COLO668 (cell line): ENCODE data around the gene DNMT3A.
"Not testable (repeated sequence)": the region's sequence is repeated elsewhere in the genome, so short reads cannot be mapped to it uniquely, and the experiment has no call there.

Source experiments
- DNase-seq: peaks from one replicate; lab custom pipeline; 2025; ENCODE audit not compliant: unreplicated experiment; lab: John Stamatoyannopoulos, UW

Gene DNMT3A

DNA sequence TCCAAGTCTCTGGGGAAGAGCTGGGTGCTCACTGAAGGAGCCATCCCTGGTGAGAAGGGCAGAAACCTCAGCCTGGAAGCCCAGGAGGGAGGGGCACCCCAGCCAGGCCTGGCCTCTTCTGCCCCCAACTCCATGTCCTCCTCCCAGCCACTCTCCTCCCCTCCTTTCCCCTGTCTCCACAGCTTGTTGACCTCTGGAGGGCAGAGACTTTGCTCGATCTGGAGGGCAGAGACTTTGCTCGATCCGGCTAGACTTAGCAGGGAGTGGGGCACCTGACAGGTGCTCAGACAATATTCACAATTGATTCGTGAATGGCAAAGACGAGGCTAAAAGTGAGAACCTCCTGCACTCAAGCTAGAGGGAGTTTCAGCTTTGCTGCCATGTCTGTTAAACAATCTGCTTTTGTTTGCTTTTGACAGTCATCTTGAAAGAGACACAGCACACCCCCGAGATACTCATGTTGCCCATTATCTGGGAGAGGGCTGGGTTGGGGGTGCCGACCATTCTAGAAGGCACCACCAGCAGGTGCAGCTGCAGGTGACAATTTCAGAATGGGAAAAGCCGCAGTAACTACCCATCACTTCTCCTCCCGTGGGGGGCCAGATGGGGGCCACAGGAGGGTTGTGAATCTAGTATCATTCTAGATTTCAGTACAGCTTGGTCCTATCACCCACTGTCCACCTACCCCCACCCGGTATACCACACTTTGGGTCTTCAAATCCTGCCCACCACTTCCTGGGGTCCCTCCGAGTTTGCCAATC lies 54.8 kb downstream of the DNMT3A start:
- DNase-seq, result peak; percentile 36

DNA sequence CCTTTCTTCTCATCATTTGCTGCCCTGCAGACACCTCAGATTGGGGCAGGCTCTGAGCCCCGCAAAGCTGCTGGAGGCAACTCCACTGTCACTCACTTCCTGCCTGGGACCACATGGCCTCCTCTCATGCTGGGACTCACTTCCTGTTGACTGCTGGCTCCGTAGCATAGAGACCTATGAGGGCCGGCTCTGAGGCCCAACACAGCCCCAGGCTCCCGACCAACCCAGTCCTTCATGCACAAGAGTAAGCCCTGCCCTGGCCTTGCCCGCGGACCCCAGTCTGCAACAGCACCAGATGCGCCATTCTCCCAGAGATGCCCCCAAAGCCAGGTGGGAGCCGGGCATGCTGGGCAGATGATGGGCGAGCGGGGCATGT lies 55.7 kb downstream of the DNMT3A start:
- peak; percentile 8 for DNase-seq

DNA sequence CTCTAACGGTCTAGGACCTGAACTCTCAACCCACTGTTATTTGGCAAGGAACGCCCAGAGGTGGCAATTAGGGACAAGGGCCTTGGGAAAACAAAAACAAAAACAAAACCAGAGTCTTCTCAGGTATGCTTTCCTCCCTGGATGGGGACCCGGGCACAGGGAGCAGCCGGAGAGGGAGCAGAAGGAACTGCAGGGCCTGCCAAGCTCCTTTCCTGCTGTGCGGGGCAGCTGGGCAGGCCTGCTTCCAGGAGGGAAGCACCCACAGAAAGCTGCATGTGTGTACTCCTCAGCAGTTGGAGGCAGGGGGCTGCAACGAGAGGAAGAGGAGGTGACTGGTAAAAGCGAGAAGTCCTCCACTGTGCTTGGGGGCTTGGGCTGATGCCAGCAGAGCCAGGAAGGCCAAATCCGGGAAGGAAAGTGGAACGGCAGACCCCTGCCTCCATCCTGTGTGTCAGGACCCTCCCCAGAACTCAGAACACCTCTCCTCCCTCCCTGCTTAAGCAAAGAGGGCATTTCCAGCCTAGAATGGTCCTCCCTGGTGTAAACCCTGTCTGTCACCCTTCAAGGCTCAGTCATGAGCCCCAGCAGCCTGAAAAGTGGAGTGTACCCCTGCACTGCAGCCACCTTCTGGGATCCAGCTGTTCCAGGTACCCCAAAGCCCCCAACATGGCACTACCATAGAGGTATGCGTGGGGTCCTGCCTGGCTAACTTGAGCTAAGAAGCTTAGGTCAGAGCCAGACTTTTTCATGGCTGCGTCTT lies 56.3 kb downstream of the DNMT3A start:
- DNase-seq, result no peak

DNA sequence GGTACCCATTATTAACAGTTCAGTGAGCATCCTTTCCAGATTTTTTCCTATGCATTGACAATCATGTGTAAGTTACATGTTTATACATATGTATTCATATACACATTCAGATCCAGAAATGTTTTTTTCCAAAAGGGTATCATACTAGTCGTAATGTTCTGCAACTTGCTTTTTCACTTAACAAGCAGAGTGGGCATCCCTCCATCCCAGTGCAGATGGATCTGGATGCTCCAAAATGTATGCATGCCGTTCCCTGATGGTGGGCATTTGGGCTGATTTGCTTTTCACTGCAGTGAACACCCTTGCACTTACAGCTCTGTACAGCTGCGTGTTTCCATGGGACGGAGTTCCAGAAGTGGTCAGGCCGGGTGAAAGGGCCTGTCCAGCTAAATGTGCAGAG lies 57.0 kb downstream of the DNMT3A start:
- DNase-seq, result no peak

DNA sequence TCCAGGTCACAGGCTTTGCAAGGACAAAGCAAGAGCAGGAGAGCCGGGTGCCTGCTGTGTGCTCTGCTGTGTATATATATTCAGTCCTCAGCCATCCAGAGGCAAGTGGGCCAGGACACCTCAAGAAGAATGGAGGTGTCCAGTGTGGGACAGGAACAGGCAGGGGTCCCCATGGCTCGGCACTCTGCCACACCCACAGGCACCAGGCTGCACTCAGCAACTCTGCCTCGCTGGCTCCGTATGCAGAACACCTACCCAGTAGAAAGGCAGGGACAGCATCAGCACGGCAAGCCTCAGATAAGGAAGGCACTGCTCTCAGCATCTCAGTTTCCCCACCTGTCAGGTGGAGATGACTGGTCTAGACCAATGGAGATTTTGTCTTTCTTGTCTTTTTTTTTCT lies 57.8 kb downstream of the DNMT3A start:
- no peak for DNase-seq

DNA sequence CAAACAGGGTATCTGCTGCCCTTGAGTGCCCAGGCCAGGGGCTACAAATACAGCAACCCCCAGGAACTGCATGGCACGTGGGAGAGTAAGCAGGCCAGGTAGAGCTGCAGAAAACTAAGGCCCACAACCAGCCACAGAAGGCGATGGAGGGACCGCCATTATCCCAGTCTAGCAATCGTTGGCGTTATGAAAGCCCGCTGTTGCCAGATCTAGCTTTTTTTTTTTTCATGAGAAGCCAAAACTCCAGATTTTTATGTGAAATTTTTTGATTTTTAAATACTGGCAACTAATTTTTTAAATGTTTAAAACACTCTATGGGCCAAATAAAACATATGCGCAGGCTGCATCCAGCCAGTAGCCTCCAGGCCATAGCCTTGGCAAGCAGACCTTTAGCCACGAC lies 59.8 kb downstream of the DNMT3A start:
- no peak for DNase-seq

DNA sequence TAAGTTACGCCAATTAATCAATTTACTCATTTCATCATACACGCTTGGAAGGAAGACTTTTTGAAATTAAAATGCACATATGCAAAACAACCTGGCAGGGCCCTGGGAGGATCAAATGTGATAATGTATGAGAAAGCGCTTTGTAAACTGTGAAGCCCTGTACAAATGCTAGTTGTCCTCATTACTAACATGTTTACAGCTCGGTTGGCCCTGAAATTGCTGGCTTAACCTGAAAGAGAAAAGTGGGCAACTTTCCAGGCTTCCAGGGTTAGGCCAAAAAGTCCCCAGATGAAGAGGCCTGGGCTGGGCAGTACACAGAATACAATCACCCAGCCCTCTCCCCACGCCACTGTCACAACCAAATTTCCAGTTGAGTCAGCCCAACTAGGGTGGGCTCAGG lies 60.2 kb downstream of the DNMT3A start:
- no peak for DNase-seq

DNA sequence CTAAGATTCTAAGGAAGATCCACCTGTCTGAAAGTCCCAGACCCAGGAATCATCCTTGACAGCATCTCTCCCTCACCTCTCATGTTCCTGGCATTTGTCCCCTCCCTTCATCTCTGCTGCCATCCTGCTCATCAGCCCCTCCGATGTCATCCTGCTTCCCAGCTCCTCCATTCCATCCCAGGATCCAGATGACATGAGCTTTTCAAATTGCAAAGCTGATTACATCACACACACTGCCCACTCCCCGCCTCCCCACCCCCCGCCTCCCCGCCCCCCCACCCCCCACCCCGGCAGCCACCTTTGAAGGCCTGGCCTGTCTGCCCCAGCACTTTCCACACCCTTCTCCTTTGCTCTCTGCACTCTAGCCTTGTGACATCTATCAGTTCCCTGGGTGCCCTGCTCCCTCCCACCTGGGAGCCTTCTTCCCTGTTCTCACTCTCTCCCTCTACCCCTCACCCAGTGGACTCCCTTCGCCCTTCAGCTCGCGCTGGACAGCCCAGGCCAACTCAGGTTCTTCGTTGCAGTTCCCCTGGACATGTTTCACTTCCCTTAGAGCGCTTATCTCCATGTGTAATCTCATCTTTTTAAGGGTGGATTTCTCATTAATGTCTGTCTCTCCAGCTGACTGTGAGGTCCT lies 61.6 kb downstream of the DNMT3A start:
- no peak for DNase-seq

DNA sequence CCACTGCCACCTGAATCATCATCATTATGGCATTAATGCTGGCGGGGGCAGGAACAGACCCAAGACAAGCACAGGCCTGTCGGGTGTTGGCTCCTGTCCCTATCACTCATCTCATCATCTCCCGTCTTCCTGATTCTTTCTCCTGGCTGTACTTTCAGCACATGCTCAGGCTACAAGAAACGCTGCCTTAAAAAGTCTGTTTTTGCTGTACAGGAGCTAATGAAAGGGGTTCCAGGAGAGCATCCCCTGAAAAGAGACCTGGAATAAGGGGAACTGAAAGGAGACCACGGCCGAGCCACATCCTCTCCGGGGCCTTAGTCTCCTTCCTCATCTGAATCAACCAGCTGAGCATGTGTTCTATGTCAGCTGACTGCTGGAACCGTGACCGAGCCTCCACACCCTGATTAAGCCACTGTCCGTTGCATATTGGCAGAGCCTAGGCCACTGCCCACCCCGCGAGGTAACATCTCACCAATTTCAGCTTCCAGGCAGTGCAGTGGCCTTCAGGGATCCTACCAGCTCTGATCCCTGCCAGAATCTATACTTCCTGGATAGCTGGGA lies 62.6 kb downstream of the DNMT3A start:
- DNase-seq, result no peak

DNA sequence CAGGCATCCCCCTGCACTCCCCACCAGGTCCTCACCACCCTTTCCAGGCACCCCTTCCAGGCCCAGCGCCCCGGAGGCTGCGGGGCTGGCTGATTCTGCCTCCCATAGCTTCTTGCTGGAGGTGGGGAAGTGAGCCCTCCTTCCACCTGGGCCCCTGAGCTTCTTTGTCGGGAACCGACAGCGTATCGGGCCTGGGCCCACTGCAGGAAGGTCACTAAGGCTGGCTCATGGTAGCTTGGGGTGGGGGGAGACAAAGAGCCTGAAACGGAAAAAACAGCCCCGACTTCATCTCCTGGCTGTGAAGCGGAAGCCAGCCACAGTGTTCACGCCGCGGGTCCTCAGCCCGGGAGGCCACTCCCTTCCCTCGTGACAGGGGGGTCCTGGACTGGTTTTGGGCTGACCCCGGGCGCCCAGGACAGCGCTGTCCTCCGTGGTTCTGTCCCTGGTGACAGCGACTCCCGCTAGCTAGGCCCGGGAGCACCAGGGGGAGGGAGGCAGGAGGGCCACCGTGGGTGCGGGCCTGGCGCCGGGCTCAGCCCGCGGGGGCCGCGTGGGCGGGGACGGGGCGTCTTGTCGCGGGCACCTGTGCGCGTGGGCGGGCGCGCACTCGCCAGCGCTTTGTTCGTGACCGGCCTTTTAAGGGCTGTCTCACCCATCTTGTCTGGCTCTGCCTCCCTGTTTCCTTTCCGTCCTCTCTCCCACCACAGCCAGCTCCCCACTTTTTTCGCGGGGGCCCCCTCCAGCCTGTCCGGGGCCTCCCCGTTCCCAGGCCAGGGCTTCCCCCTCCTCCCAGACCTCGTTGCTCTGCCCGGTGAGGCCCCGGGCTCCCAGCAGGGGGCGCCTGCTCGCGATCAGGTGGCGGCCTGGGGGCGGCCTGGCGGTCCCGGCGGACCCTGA lies 64.9 kb downstream of the DNMT3A start:
- no peak for DNase-seq

DNA sequence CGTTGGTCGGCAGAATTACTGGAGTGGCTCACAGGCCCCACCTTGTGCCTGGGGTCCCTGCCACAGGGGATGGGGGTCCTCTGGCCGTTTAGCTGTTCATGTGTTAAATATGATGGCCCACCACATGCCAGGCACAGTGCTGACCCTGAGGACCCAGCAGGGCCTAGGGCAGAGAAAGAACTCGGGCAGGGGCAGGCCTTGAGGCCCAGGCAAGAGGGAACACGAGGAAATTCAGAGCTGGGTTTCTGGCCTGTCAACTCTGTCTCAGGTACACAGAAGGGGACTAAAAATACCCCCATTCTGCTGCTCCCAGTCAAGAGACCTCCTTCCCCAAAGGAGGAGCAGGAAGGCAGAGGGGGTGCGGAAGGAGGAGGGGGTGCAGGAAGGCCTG lies 66.2 kb downstream of the DNMT3A start:
- DNase-seq, result no peak

DNA sequence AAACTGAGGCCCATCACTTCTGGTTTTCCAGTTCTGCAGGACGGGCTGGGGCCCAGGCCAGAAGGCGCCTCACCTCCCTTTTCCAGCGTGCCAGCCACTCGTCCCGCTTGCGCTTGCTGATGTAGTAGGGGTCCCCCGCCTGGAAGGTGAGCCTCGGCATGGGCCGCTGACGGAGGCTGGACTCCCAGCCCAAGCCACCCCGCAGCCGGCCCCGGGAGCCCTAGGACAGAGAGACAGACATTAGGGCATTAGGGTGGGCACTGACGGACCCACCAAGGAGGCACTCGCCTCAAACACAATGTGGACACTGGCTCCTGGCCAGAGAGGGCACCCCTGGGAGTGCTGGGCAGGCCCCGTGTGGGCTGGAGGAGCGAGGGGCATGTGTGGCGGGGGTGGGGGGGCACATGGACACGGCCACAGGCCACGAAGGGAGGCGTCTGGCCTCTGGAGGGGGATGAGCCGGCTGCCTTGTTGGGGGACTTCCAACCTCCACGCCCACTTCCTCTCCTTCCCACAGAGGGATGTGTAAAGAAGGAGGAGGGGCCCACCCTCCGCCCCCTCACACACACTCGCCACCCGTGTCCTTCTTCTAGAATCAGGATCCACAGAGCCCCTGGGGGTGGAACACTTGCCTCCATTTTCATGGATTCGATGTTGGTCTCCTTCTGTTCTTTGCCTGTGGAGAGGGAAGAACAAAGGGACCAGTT lies 66.7 kb downstream of the DNMT3A start:
- DNase-seq, result no peak

DNA sequence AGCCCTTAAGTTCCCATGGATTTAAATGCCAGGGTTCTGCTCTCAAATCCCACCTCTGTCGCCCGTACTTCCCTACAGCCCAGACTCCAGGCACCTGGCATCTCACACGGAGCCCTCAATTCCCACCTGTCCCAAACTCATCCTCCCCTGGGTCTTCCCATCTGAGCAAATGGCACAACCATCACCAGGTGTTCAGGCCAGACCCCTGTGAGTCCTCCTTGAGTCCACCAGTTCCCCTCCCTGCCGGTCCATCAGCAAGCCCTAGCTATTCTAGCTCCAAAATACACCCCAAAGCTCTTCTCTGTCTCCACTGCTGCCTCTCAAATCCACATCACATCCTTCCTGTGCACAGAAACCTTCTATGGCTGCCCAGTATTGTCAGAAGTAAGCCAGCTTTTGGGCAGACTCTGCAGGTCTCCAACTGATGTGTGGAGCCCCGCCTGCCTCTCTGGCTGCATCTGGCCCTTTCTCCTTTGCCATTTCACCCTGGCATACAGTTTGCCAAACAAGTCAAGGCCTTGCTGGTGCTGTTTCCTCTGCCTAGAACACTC lies 67.7 kb downstream of the DNMT3A start:
- no peak for DNase-seq

DNA sequence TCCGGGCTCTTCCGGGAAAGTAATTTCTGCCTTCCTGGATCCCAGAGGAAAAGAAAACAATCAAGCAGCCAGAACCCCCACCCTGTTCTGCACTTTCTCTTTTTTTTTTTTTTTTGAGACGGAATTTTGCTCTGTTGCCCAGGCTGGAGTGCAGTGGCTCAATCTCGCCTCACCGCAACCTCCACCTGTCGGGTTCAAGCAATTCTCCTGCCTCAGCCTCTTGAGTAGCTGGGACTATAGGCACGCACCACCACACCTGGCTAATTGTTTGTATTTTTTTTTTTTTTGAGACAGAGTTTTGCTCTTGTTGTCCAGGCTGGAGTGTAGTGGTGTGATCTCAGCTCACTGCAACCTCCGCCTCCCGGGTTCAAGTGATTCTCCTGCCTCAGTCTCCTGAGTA lies 69.0 kb downstream of the DNMT3A start:
- not testable (repeated sequence) for DNase-seq

DNA sequence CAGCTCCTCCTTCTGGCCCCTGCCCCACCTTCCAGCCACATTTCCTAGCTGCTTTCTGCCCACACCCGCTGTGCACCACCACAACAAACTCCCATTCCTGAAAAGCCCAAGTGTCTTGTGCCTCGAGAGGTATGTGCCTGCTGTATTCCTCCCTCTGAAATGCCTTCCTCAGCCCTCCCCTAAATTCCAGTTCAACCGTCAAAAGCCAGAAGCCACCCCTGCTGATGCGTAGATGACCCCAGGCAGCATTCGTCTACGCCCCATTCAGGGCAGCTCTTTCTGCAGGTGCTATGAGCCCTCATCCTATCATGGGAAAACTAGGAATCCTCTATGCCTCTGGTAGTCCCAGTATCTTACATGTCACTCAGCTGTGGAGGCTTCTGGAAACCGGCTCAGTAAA lies 71.7 kb downstream of the DNMT3A start:
- DNase-seq, result no peak

DNA sequence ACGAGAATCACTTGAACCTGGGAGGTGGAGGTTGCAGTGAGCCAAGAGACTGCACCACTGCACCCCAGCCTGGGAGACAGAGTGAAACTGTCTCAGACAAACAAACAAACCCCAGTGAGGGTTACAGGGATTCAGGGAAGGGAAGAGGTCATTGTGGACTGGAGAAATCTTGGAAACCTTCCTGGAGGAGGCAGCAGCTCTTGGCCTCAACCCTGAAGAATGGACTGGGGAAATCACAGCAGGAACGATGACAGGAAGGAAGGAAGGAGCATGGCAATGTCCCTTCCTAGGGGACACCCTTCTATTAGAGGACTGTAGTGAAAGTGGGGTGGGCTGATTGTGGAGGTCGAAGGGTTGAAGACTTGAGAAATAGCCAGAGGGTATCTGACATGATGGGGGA lies 72.5 kb downstream of the DNMT3A start:
- DNase-seq, result no peak

DNA sequence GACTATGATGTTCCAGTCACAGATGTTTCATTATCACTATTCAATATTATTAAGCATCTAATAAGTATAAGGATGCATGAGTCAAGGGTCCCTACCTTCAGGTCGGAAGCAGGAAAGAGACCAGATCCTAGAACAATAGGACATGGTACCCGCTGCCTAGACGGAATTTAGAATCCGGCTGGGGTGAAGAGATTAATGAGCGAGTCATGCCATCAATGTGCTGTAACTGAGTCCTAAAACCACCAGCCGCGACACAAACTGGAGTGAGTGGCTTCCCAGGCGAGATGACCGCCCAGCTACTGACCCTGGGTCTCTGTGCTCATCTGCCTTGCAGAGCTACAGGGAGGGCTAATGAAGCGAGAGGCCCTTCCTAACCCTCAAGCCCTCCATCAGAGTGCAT lies 73.6 kb downstream of the DNMT3A start:
- DNase-seq, result no peak

DNA sequence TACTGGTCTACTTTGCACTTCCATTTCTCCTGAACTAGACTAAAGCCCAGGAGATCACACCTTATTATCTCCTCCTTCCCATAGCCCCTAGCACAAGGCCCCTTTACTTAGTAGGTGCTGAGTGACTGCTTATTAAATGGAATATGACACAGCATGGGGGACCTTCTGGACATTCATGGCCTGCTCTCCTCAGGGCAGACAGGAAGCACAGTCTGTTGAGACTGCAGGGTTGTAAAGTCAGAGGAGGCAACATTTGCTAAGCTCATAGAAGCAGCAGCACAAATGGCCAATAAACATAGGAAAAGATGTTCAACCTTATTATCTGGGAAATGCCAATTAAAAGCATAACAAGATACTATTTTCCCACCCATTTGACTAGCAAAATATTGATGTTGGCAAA lies 75.3 kb downstream of the DNMT3A start:
- DNase-seq, result no peak

DNA sequence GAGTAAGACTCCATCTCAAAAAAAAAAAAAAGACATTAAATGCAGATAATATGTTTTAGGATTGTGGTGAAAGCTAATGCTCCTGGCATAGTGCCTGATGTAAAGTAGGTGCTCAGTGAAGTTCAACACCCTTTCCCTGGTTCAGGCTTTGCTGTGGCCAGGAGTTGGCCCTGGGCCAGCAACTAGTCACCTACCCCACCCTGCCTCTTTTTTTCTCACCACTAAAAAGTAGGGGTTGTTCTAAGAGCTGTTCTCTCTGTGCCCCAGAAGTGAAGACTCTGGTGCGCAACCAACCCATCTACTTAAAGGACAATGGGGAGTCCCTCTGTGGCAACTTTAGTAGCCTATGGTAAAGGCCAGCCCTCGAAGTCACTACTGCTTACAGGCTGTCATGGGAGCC lies 75.9 kb downstream of the DNMT3A start:
- peak; percentile 14 for DNase-seq

DNA sequence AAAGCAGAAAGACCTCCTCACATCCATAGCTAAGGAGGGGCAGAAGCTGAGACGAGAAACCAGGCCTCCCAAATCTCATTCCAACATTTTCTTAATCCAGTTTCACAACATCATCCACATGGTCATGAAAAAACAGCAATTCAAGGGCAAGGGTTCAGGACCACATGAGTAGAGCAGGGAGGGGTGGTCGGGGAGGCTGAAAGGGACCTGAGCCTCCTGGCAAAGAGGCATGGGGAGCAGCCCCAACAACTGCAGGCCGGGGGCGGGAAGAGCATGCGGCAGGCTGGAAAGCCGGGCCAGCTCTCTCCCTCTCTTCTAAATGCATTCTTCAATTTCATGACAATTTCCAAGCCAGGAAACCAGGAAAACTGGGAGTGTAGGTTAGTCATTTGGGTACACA lies 76.7 kb downstream of the DNMT3A start:
- DNase-seq, result no peak
